Measurements from ENCODE around the gene ZDHHC19.
"Not testable (repeated sequence)": the region's sequence is repeated elsewhere in the genome, so short reads cannot be mapped to it uniquely, and the experiment has no call there.

ZDHHC19 gene

GRCh38 chr3:196222876-196223595 is 11.8 kb upstream of the ZDHHC19 start:
- DNase-seq = peak; percentile 59

GRCh38 chr3:196220991-196221390 is 9.8 kb upstream of the ZDHHC19 start:
- no peak for DNase-seq

GRCh38 chr3:196220587-196220986 is 9.4 kb upstream of the ZDHHC19 start:
- DNase-seq = no peak

GRCh38 chr3:196219970-196220311 is 8.7 kb upstream of the ZDHHC19 start:
- DNase-seq = no peak

- DNase-seq = peak; percentile 92
Observed at GRCh38 chr3:196219194-196219969, 8.2 kb upstream of the ZDHHC19 start.

- DNase-seq = peak; percentile 23
Observed at GRCh38 chr3:196218155-196218712, 7.0 kb upstream of the ZDHHC19 start.

GRCh38 chr3:196217307-196218154 is 6.3 kb upstream of the ZDHHC19 start:
- DNase-seq = no peak

- DNase-seq = no peak
Observed at GRCh38 chr3:196216681-196217211, 5.5 kb upstream of the ZDHHC19 start.

- no peak for DNase-seq
Observed at GRCh38 chr3:196216089-196216564, 4.9 kb upstream of the ZDHHC19 start, which contains the start of gene SLC51A. Gene SLC51A, plus strand, starts transcription at chr3:196216534. Its CDS starts 179 bp downstream, at chr3:196216713.

- no peak for DNase-seq
Observed at GRCh38 chr3:196215493-196216020, 4.4 kb upstream of the ZDHHC19 start.

- no peak for DNase-seq
Observed at GRCh38 chr3:196214783-196215441, 3.7 kb upstream of the ZDHHC19 start.

GRCh38 chr3:196209944-196210672 is 1.1 kb downstream of the ZDHHC19 start:
- DNase-seq = not testable (repeated sequence)

- DNase-seq = no peak
Observed at GRCh38 chr3:196208942-196209695, 2.1 kb downstream of the ZDHHC19 start.

GRCh38 chr3:196207833-196208607 is 3.2 kb downstream of the ZDHHC19 start:
- DNase-seq = no peak

GRCh38 chr3:196207159-196207832 is 3.9 kb downstream of the ZDHHC19 start:
- no peak for DNase-seq

- DNase-seq = not testable (repeated sequence)
Observed at GRCh38 chr3:196205442-196206205, 5.6 kb downstream of the ZDHHC19 start.

GRCh38 chr3:196203846-196204245 is 7.4 kb downstream of the ZDHHC19 start:
- DNase-seq = no peak

- DNase-seq = no peak
Observed at GRCh38 chr3:196202516-196202970, 8.7 kb downstream of the ZDHHC19 start.
